Measurements from ENCODE around the gene BCL10.
"Not testable (repeated sequence)": the region's sequence is repeated elsewhere in the genome, so short reads cannot be mapped to it uniquely, and the experiment has no call there.

BCL10 gene

DNA sequence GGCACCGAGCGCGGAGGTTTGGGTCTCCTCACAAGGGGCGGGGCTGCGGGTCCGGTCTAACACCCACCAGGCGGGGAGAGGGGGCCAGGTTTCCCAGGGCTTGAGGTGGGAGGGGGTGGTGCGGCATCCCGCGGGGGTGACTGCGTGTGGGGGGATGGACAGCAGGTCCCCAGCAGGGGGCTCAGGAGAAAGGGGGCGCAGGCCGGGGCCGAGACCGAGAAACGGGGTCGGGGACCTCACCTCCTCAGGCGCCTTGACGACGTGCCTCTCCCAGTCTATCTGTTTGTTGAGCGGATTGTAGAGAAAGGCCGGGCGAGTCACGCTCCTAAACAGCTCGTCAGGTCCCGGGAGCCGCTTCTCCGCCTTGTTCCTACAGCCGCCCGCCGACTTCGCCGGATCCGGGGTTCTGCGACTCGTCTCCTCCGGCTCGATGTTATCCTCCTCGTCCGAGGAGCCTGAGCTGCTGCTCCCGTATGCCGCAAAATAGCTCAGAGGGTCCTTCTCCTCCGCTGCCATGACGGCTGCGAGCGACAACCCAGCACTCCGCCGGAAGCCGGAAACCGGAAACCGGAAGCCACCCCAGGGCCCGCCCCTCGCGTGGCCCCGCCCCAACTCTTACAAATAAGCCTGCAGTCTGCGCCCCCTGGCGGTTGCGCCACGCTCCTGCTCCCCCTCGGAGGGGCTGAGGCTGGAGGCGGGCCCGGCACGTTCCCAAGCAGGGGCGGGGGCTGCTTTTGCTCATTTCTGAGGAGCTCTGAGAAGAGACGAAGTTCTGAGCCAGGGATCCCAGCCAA lies 17.1 kb downstream of the BCL10 start, which contains the start of gene C1orf52:
C1orf52 (minus strand) TSS at position 545 of the 794 bp plus-strand sequence; CDS start at position 516, 29 bp downstream.
- peaks cover 6 to 26% (median 12%) of the 10 kb centered on the region in 4 experiments for H3K36me3 ChIP-seq (ENCODE audit: control insufficient read depth in 4 of 4, insufficient read depth in 4 of 4, low read length in 3 of 4)
- H3K9me3 ChIP-seq (ENCODE audit: control extremely low read depth in 1 of 5, control insufficient read depth in 4 of 5, insufficient read depth in 2 of 5, low read depth in 1 of 5, low read length in 4 of 5) = peaks cover 0 to 4% (median 2%) of the 10 kb centered on the region in 5 experiments
- under 1% methylated on average over 41 of the region's 65 CpGs for WGBS (ENCODE audit: insufficient coverage)
- H3K27me3 ChIP-seq (replicated peaks in 2 of 5; ENCODE audit: control insufficient read depth in 4 of 5, insufficient read depth in 5 of 5, low read length in 4 of 5) = no peaks in the 10 kb centered on the region
- H3K27ac ChIP-seq (ENCODE audit: insufficient read depth in 1 of 2, low read depth in 1 of 2, low read length in 2 of 2, poor library complexity in 1 of 2, severe bottlenecking in 2 of 2) = peak within 1 kb of the TSS; percentile 72 to 93
- peak within 1 kb of the TSS; percentile 81 to 98 (median 94) for H3K4me3 ChIP-seq (ENCODE audit: control insufficient read depth in 1 of 7, extremely low read depth in 1 of 7, insufficient read depth in 4 of 7, low read depth in 2 of 7, low read length in 6 of 7)
- DNase-seq = peak; percentile 93 to 97 (median 96)
- peaks cover 8 to 18% (median 13%) of the 10 kb centered on the region in 4 experiments for H3K4me1 ChIP-seq (ENCODE audit: control extremely low read depth in 1 of 4, control insufficient read depth in 4 of 4, insufficient read depth in 4 of 4, low read length in 3 of 4)
- CTCF ChIA-PET = interaction anchor here (0.5 to 12.8 kb wide), 17 partner anchors 9 to 424 kb away, joined by 3 to 159 read pairs (median 4); partner anchors contain the start of gene BCL10
- POLR2A ChIA-PET = interaction anchor here (0.5 to 1.4 kb wide), 5 partner anchors 17 to 315 kb away, joined by 3 to 9 read pairs (median 4); partner anchors contain the start of genes BCL10 and SYDE2

DNA sequence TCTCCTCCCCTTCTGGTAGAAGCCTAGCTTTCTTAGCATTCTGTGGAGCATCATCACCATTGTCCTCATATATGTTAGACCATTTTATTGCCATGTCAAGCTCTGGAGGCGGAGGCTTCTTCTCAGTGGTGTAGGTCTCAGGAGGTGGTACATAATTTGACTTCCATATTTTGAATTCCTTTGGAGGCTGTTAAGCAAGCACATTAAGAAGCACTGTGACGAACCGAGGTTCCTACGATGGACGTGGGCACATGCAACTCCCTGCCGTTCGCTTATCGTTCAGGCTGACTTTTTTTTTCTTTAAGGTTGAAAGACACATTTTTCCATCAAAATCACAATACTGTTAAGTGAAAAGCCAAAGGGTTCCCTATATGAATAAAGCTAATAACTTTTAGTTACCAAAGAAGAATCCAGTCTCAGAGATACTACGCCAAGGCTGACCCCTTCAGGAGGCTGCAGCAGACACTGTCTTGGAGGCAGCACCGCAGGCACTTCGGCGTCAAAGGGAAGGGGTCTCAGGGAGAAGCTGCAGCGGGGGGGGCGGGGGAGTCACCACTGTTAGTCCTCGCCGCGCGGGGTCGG lies 17.8 kb downstream of the BCL10 start:
- Histone ChIP-seq H3K36me3 (ENCODE audit: control insufficient read depth in 4 of 4, insufficient read depth in 4 of 4, low read length in 3 of 4) (peaks cover 6 to 22% (median 13%) of the 10 kb centered on the region in 4 experiments), H3K27ac (ENCODE audit: insufficient read depth in 1 of 2, low read depth in 1 of 2, low read length in 2 of 2, poor library complexity in 1 of 2, severe bottlenecking in 2 of 2) (peak overlapping the region; percentile 72 to 93), H3K27me3 (replicated peaks in 2 of 5; ENCODE audit: control insufficient read depth in 4 of 5, insufficient read depth in 5 of 5, low read length in 4 of 5) (no peaks in the 10 kb centered on the region), H3K4me3 (ENCODE audit: control insufficient read depth in 1 of 7, extremely low read depth in 1 of 7, insufficient read depth in 4 of 7, low read depth in 2 of 7, low read length in 6 of 7) (peak overlapping the region; percentile 81 to 98 (median 94)), H3K4me1 (ENCODE audit: control extremely low read depth in 1 of 4, control insufficient read depth in 4 of 4, insufficient read depth in 4 of 4, low read length in 3 of 4) (peaks cover 8 to 18% (median 13%) of the 10 kb centered on the region in 4 experiments), H3K9me3 (ENCODE audit: control extremely low read depth in 1 of 5, control insufficient read depth in 4 of 5, insufficient read depth in 2 of 5, low read depth in 1 of 5, low read length in 4 of 5) (peaks cover 0 to 4% (median 2%) of the 10 kb centered on the region in 5 experiments)
- 20% methylated on average over 5 of the region's 19 CpGs for WGBS (ENCODE audit: insufficient coverage)
- DNase-seq = peak in 2 of 3 donors; percentile 8 to 26
- CTCF ChIA-PET = interaction anchor here (1.0 to 12.8 kb wide), 15 partner anchors 9 to 317 kb away, joined by 3 to 159 read pairs (median 6); partner anchors contain the start of gene BCL10
- POLR2A ChIA-PET = interaction anchor here (1.2 to 1.4 kb wide), 3 partner anchors 58 to 314 kb away, joined by 3 to 9 read pairs (median 4); partner anchors contain the start of gene SYDE2

DNA sequence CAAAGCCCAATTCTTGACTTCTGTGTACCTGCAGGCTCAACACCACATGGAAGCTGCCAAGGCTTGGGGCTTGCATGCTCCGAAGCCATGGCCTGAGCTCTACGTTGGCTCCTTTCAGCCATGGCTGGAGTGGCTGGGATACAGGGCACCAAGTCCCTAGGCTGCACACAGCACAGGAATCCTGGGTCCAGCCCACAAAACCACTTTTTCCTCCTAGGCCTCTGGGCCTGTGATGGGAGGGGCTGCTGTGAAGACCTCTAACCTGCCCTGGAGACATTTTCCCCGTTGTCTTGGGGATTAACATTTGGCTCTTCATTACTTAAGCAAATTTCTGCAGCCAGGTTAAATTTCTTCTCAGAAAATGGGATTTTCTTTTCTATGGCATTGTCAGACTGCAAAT lies 27.4 kb downstream of the BCL10 start:
- DNase-seq; H3K4me3 ChIP-seq (ENCODE audit: control insufficient read depth in 1 of 7, extremely low read depth in 1 of 7, insufficient read depth in 4 of 7, low read depth in 2 of 7, low read length in 6 of 7); H3K27ac ChIP-seq (ENCODE audit: insufficient read depth in 1 of 2, low read depth in 1 of 2, low read length in 2 of 2, poor library complexity in 1 of 2, severe bottlenecking in 2 of 2); H3K9me3 ChIP-seq (ENCODE audit: control extremely low read depth in 1 of 5, control insufficient read depth in 4 of 5, insufficient read depth in 2 of 5, low read depth in 1 of 5, low read length in 4 of 5); H3K27me3 ChIP-seq (replicated peaks in 2 of 5; ENCODE audit: control insufficient read depth in 4 of 5, insufficient read depth in 5 of 5, low read length in 4 of 5); POLR2A ChIA-PET: not testable (repeated sequence)
- Histone ChIP-seq H3K36me3 (ENCODE audit: control insufficient read depth in 4 of 4, insufficient read depth in 4 of 4, low read length in 3 of 4) (peaks cover 5 to 26% (median 14%) of the 10 kb centered on the region in 4 experiments), H3K4me1 (ENCODE audit: control extremely low read depth in 1 of 4, control insufficient read depth in 4 of 4, insufficient read depth in 4 of 4, low read length in 3 of 4) (peaks cover 0 to 15% (median 4%) of the 10 kb centered on the region in 4 experiments)
- 100% methylated on average over 3 of the region's 3 CpGs for WGBS (ENCODE audit: insufficient coverage)
- CTCF ChIA-PET = interaction anchor here (1.1 to 3.4 kb wide), 4 partner anchors 10 to 304 kb away, joined by 3 to 14 read pairs (median 6); partner anchors contain the start of gene C1orf52

DNA sequence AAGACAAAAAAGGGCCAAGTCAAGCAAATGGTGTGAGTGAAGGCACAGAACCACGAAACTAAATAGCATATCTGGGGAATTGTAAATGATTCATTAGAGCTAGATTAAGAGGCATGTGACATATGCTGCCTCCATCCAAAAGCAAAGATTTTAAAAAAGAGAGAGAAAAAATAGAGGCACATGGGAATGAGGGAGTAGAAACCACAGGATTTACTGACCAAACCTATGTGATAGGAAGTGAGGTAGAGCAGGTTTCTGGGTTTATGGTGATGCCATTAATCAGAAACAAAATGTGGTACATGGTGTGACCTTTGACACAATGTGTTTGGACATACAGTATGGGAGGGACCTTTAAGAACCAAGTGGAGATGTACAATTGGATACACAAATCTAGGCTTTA lies 30.5 kb downstream of the BCL10 start:
- peaks cover 1 to 5% (median 3%) of the 10 kb centered on the region in 4 experiments for H3K36me3 ChIP-seq (ENCODE audit: control insufficient read depth in 4 of 4, insufficient read depth in 4 of 4, low read length in 3 of 4)
- 100% methylated on average over 1 of the region's 1 CpG for WGBS (ENCODE audit: insufficient coverage)

DNA sequence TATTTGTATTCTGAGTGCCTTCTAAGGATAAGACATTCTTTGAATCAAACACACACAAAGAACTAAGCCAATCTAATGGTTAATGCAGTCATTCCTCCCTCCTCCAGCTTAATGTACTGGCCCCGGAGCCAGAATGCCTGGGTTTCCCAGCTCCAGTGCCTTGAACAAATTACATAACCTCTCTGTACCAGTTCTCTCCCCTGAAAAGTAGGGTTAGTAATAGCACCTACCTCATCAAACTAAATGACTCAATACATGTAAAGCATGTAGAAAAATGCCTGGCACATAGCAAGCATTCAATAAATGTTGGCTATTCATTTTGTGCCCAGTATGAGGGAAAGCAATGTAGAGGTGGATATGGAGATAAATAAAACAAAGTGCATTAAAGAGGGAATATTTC lies 31.0 kb downstream of the BCL10 start:
- H3K4me3 ChIP-seq (ENCODE audit: control insufficient read depth in 1 of 7, extremely low read depth in 1 of 7, insufficient read depth in 4 of 7, low read depth in 2 of 7, low read length in 6 of 7) = peak overlapping the region in 1 of 7 experiments; percentile 23
- no peak for DNase-seq
- CTCF ChIA-PET = interaction anchor here (1.0 to 3.8 kb wide), 4 partner anchors 9 to 302 kb away, joined by 4 to 17 read pairs (median 12); partner anchors contain the start of gene C1orf52
- H3K9me3 ChIP-seq (ENCODE audit: control extremely low read depth in 1 of 5, control insufficient read depth in 4 of 5, insufficient read depth in 2 of 5, low read depth in 1 of 5, low read length in 4 of 5) = peaks cover 0 to 6% (median 0%) of the 10 kb centered on the region in 5 experiments
- H3K27me3 ChIP-seq (replicated peaks in 2 of 5; ENCODE audit: control insufficient read depth in 4 of 5, insufficient read depth in 5 of 5, low read length in 4 of 5) = no peaks in the 10 kb centered on the region
- H3K4me1 ChIP-seq (ENCODE audit: control extremely low read depth in 1 of 4, control insufficient read depth in 4 of 4, insufficient read depth in 4 of 4, low read length in 3 of 4) = peaks cover 0 to 22% (median 8%) of the 10 kb centered on the region in 4 experiments
- H3K27ac ChIP-seq (ENCODE audit: insufficient read depth in 1 of 2, low read depth in 1 of 2, low read length in 2 of 2, poor library complexity in 1 of 2, severe bottlenecking in 2 of 2) = no peak overlapping the region
- POLR2A ChIA-PET = no interaction called here
- peaks cover 0 to under 1% (median under 1%) of the 10 kb centered on the region in 4 experiments for H3K36me3 ChIP-seq (ENCODE audit: control insufficient read depth in 4 of 4, insufficient read depth in 4 of 4, low read length in 3 of 4)
- WGBS (ENCODE audit: insufficient coverage) = 100% methylated on average over 1 of the region's 1 CpG

More for the DNA sequence above, 30.5 kb downstream of the BCL10 start:
- Histone ChIP-seq H3K4me3 (ENCODE audit: control insufficient read depth in 1 of 7, extremely low read depth in 1 of 7, insufficient read depth in 4 of 7, low read depth in 2 of 7, low read length in 6 of 7) (no peak overlapping the region), H3K27ac (ENCODE audit: insufficient read depth in 1 of 2, low read depth in 1 of 2, low read length in 2 of 2, poor library complexity in 1 of 2, severe bottlenecking in 2 of 2) (no peak overlapping the region), H3K27me3 (replicated peaks in 2 of 5; ENCODE audit: control insufficient read depth in 4 of 5, insufficient read depth in 5 of 5, low read length in 4 of 5) (no peaks in the 10 kb centered on the region), H3K9me3 (ENCODE audit: control extremely low read depth in 1 of 5, control insufficient read depth in 4 of 5, insufficient read depth in 2 of 5, low read depth in 1 of 5, low read length in 4 of 5) (peaks cover 0 to 6% (median 0%) of the 10 kb centered on the region in 5 experiments), H3K4me1 (ENCODE audit: control extremely low read depth in 1 of 4, control insufficient read depth in 4 of 4, insufficient read depth in 4 of 4, low read length in 3 of 4) (peaks cover 0 to 19% (median 6%) of the 10 kb centered on the region in 4 experiments)
- ChIA-PET CTCF (interaction anchor here (1.0 to 3.8 kb wide), 4 partner anchors 9 to 302 kb away, joined by 4 to 17 read pairs (median 12); partner anchors contain the start of gene C1orf52), POLR2A (no interaction called here)
- DNase-seq = no peak

DNA sequence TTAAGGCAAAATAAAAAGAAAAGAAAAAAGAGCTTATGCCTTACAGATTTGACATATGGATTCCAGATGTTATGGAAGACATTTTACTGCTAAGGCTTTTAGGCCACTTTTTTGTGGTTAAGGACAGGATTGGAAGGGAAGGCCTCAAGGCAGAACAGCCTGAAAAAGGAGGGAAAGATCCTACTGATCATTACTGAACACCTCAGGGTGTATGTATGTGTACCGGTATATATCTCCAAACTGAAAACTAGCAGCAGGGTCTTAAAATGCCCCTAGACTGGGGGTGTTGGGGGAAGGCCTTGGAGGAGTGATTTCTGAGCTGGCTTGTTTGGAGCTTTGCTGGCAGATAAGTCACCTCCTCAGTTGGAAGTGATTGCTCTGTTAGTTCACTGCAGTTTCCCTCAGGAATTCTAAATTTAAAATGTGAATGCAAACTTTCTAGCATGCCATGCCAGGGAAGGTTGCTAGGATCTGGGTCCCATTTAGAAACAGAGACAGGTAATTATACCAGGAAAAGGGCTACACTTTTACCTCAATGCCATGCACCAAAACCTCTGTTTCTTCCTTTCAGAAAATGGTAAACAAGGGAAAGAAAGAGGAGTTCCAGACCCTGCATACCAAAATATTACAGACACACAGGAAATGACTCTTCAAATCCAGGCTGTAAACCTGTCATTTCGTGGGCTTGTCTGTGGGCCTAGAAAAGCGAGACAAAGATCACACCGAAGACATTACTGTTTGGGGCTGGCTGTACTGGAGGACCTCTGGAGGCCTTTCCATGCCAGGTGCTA lies 32.0 kb downstream of the BCL10 start:
- CTCF ChIA-PET = interaction anchor here (1.0 to 3.8 kb wide), 7 partner anchors 9 to 301 kb away, joined by 3 to 17 read pairs (median 4); partner anchors contain the start of gene C1orf52
- POLR2A ChIA-PET = interaction anchor here (0.6 kb wide), 2 partner anchors 137 to 244 kb away, joined by 3 read pairs; no protein-coding TSS in a partner anchor
- Histone ChIP-seq H3K27ac (ENCODE audit: insufficient read depth in 1 of 2, low read depth in 1 of 2, low read length in 2 of 2, poor library complexity in 1 of 2, severe bottlenecking in 2 of 2) (no peak overlapping the region), H3K9me3 (ENCODE audit: control extremely low read depth in 1 of 5, control insufficient read depth in 4 of 5, insufficient read depth in 2 of 5, low read depth in 1 of 5, low read length in 4 of 5) (peaks cover 0 to 6% (median 0%) of the 10 kb centered on the region in 5 experiments), H3K4me1 (ENCODE audit: control extremely low read depth in 1 of 4, control insufficient read depth in 4 of 4, insufficient read depth in 4 of 4, low read length in 3 of 4) (peaks cover 0 to 22% (median 8%) of the 10 kb centered on the region in 4 experiments), H3K36me3 (ENCODE audit: control insufficient read depth in 4 of 4, insufficient read depth in 4 of 4, low read length in 3 of 4) (no peaks in the 10 kb centered on the region), H3K27me3 (replicated peaks in 2 of 5; ENCODE audit: control insufficient read depth in 4 of 5, insufficient read depth in 5 of 5, low read length in 4 of 5) (no peaks in the 10 kb centered on the region), H3K4me3 (ENCODE audit: control insufficient read depth in 1 of 7, extremely low read depth in 1 of 7, insufficient read depth in 4 of 7, low read depth in 2 of 7, low read length in 6 of 7) (no peak overlapping the region)
- 33% methylated on average over 4 of the region's 4 CpGs for WGBS (ENCODE audit: insufficient coverage)
- peak in 2 of 3 donors; percentile 26 to 43 for DNase-seq

Data from common myeloid progenitor, CD34-positive (primary cell).